Erythroblast (primary cell): ENCODE results near the gene SREK1IP1.

ENCODE experiments used
- GATA1 ChIP-seq: IDR thresholded peaks from 2 replicates; pipeline ENCODE4 v1.6.1; 2011; ENCODE audit warnings: low read depth, mild to moderate bottlenecking, control low read depth, low read length, moderate library complexity
- POLR2A ChIP-seq: IDR thresholded peaks from 2 replicates; pipeline ENCODE4 v1.6.1; 2011; ENCODE audit warnings: mild to moderate bottlenecking, low read length

DNA sequence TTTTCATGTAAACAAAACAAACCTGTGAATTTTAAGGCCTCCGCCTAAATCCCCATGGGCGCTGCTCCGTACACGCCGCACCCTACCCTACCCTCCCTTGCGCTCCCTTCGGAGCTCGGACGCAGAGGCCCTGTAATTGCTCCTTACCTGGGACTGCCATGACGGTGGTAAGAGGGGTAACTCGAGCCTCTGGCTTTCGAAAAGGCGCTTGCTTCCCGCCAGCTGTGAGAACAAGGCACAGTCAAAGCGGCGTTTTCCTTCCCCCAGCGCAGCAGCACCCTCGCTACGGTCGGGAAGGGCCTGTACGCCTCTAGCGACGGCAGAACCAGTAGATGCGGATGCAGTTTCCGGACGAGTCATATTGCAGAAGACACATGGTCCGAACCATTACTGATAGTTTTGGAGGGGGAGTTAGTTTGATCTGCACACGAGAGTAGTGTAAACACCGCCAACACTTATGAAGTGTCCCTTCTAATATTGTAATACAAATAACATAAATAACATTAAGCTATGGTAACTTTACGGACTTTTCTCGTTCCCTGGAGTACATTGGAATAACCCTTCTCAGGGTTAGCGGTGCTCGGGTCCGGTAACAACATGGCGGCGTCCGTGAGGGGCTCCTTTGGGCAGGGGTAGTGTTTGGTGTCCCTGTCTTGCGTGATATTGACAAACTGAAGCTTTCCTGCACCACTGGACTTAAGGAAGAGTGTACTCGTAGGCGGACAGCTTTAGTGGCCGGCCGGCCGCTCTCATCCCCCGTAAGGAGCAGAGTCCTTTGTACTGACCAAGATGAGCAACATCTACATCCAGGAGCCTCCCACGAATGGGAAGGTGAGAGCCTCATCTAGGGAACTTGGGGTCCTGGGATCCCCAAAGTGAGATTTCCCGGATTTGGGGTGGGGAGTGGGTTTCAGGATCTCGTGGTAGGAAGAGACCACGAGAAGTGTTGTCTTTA, at the start of gene SREK1IP1, which contains the start of gene CWC27:
- peak; percentile 88 for TF ChIP-seq POLR2A
- no peak for TF ChIP-seq GATA1
